HCT116 (cell line): ENCODE results near the gene MRPL39. TPM values are rescaled to one million over a fixed set of nuclear protein-coding genes. Genes with fewer than 3 reads are reported as not detected.

Experiments used
- ATAC-seq: fragments of 200-7000 bp; cut with Tn5 transposase; 2 replicates; pipeline ENCODE4 v1.9.1; 2020; ENCODE audit warnings: mild to moderate bottlenecking, moderate library complexity
- BruUV-seq: library from RNA; stranded (reverse); fragments of 400-500 nt; replicated peaks from 2 replicates; lab custom pipeline; 2021; lab: Mats Ljungman, UMichigan
- CTCF ChIA-PET: fragments of 300-600 bp; sonication (Branson Sonifier 250); formaldehyde crosslinking; loops from one replicate; lab custom pipeline; 2021; ENCODE audit warnings: antibody characterized with exemption; lab: Charles Lee
- POLR2A ChIA-PET: fragments of 300-600, 350-600 bp; sonication (Branson Sonifier 250); formaldehyde crosslinking; loops from one replicate; lab custom pipeline; 2021; ENCODE audit warnings: antibody characterized with exemption; lab: Charles Lee
- RAD21 ChIA-PET, 2 experiments: fragments of 300-600 bp; sonication (Branson Sonifier 250); formaldehyde crosslinking; loops; one replicate each; lab custom pipeline; 2023; ENCODE audit warnings: low total read pairs in 2 of 2; ENCODE audit not compliant: uncharacterized antibody in 2 of 2, unreplicated experiment in 2 of 2, low non-redundant PET in 1 of 2; lab: Charles Lee
- DNase-seq: peaks from one replicate; pipeline ENCODE4 v3.0.0-alpha.2; 2010; ENCODE audit warnings: low read depth, low spot score
- H2AFZ ChIP-seq: fragments of 200-600 bp; shearing (Covaris generic), sonication (generic); 2 replicates; pipeline ENCODE4 v1.6.1; 2017; ENCODE audit warnings: low read depth, mixed run types, mixed read lengths, antibody characterized with exemption, low read length; ENCODE audit not compliant: poor library complexity, severe bottlenecking
- H3K27ac ChIP-seq: 2 replicates; pipeline ENCODE4 v1.5.1; 2012; ENCODE audit warnings: low read depth, low read length
- H3K27me3 ChIP-seq: fragments of 200-600 bp; sonication (generic); 2 replicates; pipeline ENCODE4 v1.6.1; 2016; ENCODE audit warnings: mixed run types, low read length, mixed read lengths; ENCODE audit not compliant: insufficient read depth
- H3K36me3 ChIP-seq, 2 experiments: fragments of 200-500 bp in 1 of 2; fragments of 200-600 bp in 1 of 2; sonication (Bioruptor generic) in 1 of 2; sonication (generic) in 1 of 2; 2 replicates each; pipeline versions ENCODE4 v1.5.1 to v1.6.1; 2014 to 2016; ENCODE audit warnings: low read length in 2 of 2, inconsistent platforms in 1 of 2, mixed read lengths in 1 of 2, mixed run types in 1 of 2; ENCODE audit not compliant: insufficient read depth in 2 of 2, control insufficient read depth in 1 of 2
- H3K4me1 ChIP-seq, 2 experiments: fragments of 200-600 bp in 1 of 2; sonication (generic) in 1 of 2; 2 replicates each; pipeline versions ENCODE4 v1.5.1 to v1.6.1; 2012 to 2017; ENCODE audit warnings: low read length in 2 of 2, inconsistent platforms in 1 of 2, mild to moderate bottlenecking in 1 of 2, mixed read lengths in 1 of 2, mixed run types in 1 of 2, moderate library complexity in 1 of 2; ENCODE audit not compliant: insufficient read depth in 2 of 2, control insufficient read depth in 1 of 2
- H3K4me2 ChIP-seq: fragments of 200-600 bp; sonication (generic); 2 replicates; pipeline ENCODE4 v1.6.1; 2017; ENCODE audit warnings: mixed run types, low read length, mixed read lengths
- H3K4me3 ChIP-seq, 2 experiments: fragments of 200-600 bp in 1 of 2; sonication (generic) in 1 of 2; replicated peaks in 1 of 2; 2 replicates each; pipeline ENCODE4 v1.5.1; 2011 to 2016; ENCODE audit warnings: low read length in 2 of 2, control low read depth in 1 of 2, low read depth in 1 of 2, mild to moderate bottlenecking in 1 of 2, mixed read lengths in 1 of 2, mixed run types in 1 of 2
- H3K79me2 ChIP-seq: fragments of 200-600 bp; sonication (generic); 2 replicates; pipeline ENCODE4 v1.6.1; 2017; ENCODE audit warnings: mild to moderate bottlenecking, mixed run types, low read length, moderate library complexity, mixed read lengths; ENCODE audit not compliant: insufficient read depth
- H3K9ac ChIP-seq: fragments of 200-600 bp; sonication (generic); 2 replicates; pipeline ENCODE4 v1.6.1; 2016; ENCODE audit warnings: low read length, mixed read lengths
- H3K9me2 ChIP-seq: fragments of 200-600 bp; sonication (generic), shearing (Covaris generic); 2 replicates; pipeline ENCODE4 v1.6.1; 2017; ENCODE audit warnings: mixed run types, mild to moderate bottlenecking, moderate library complexity; ENCODE audit not compliant: insufficient read depth
- H3K9me3 ChIP-seq, 2 experiments: fragments of 200-500 bp in 1 of 2; fragments of 200-600 bp in 1 of 2; sonication (Bioruptor generic) in 1 of 2; sonication (generic) in 1 of 2; 2 replicates each; pipeline ENCODE4 v1.6.1; 2014 to 2017; ENCODE audit warnings: low read length in 2 of 2, mixed read lengths in 2 of 2, inconsistent platforms in 1 of 2, low read depth in 1 of 2, mild to moderate bottlenecking in 1 of 2, mixed run types in 1 of 2, moderate library complexity in 1 of 2; ENCODE audit not compliant: control insufficient read depth in 1 of 2, insufficient read depth in 1 of 2
- H4K20me1 ChIP-seq: fragments of 200-600 bp; sonication (generic), shearing (Covaris generic); 2 replicates; pipeline ENCODE4 v1.6.1; 2017; ENCODE audit warnings: mixed run types, mild to moderate bottlenecking, moderate library complexity; ENCODE audit not compliant: insufficient read depth
- ATF3 ChIP-seq: IDR thresholded peaks from 2 replicates; pipeline ENCODE4 v1.6.1; 2012
- CBX3 ChIP-seq: IDR thresholded peaks from 2 replicates; pipeline ENCODE4 v1.6.1; 2012; ENCODE audit warnings: low read depth
- CEBPB ChIP-seq: IDR thresholded peaks from 2 replicates; pipeline ENCODE4 v1.6.1; 2012; ENCODE audit warnings: low read depth
- EGR1 ChIP-seq: IDR thresholded peaks from 2 replicates; pipeline ENCODE4 v1.6.1; 2012; ENCODE audit warnings: low read depth
- ELF1 ChIP-seq: IDR thresholded peaks from 2 replicates; pipeline ENCODE4 v1.6.1; 2012; ENCODE audit warnings: low read depth, borderline replicate concordance
- EZH2 ChIP-seq: fragments of 200-600 bp; sonication (generic); IDR thresholded peaks from 2 replicates; pipeline ENCODE4 v1.6.1; 2017; ENCODE audit warnings: antibody characterized with exemption, mixed run types
- EZH2phosphoT487 ChIP-seq: fragments of 200-600 bp; IDR thresholded peaks from 2 replicates; pipeline ENCODE4 v1.6.1; 2018; ENCODE audit warnings: antibody characterized with exemption, borderline replicate concordance
- FOSL1 ChIP-seq: IDR thresholded peaks from 2 replicates; pipeline ENCODE4 v1.6.1; 2012; ENCODE audit warnings: low read depth
- POLR2A ChIP-seq: IDR thresholded peaks from 2 replicates; pipeline ENCODE4 v1.7.0; 2011; ENCODE audit warnings: borderline replicate concordance; ENCODE audit not compliant: insufficient read depth, insufficient read length; ENCODE audit errors: extremely low read depth
- POLR2AphosphoS5 ChIP-seq: IDR thresholded peaks from 2 replicates; pipeline ENCODE4 v1.6.1; 2011; ENCODE audit warnings: mild to moderate bottlenecking, low read depth, low read length, moderate library complexity
- RAD21 ChIP-seq: IDR thresholded peaks from 2 replicates; pipeline ENCODE4 v1.6.1; 2012; ENCODE audit warnings: low read depth, mild to moderate bottlenecking
- REST ChIP-seq: IDR thresholded peaks from 2 replicates; pipeline ENCODE4 v1.6.1; 2012; ENCODE audit warnings: low read depth
- SIN3A ChIP-seq: IDR thresholded peaks from 2 replicates; pipeline ENCODE4 v1.6.1; 2012; ENCODE audit warnings: low read depth
- SP1 ChIP-seq: IDR thresholded peaks from 2 replicates; pipeline ENCODE4 v1.6.1; 2012; ENCODE audit warnings: low read depth
- TCF7L2 ChIP-seq: IDR thresholded peaks from 2 replicates; pipeline ENCODE4 v1.7.0; 2011; ENCODE audit warnings: borderline replicate concordance, inconsistent platforms; ENCODE audit not compliant: insufficient read depth, insufficient read length; ENCODE audit errors: extremely low read depth
- ZBTB33 ChIP-seq: IDR thresholded peaks from 2 replicates; pipeline ENCODE4 v1.6.1; 2011; ENCODE audit warnings: mild to moderate bottlenecking, low read length, moderate library complexity; ENCODE audit not compliant: insufficient replicate concordance; ENCODE audit errors: extremely low read depth
- intact Hi-C: fragments of 100-400 bp; cut with micrococcal nuclease; formaldehyde crosslinking; loops from 2 replicates; pipeline ENCODE4 v1.10.0; 2022
- total RNA-seq: library from RNA; stranded (reverse); gene quantifications from one replicate; pipeline ENCODE4 v1.2.1, GENCODE V29; 2021; ENCODE audit not compliant: unreplicated experiment
- TF ChIP-seq, protein P1 (sequence below), 3 experiments: fragments of 200-600 bp in 1 of 3; sonication (generic) in 1 of 3; IDR thresholded peaks in 2 of 3; conservative IDR thresholded peaks in 1 of 3; 2 replicates each; pipeline ENCODE4 v1.5.1; 2012 to 2017; ENCODE audit warnings: low read depth in 2 of 3, low read length in 2 of 3, antibody characterized with exemption in 1 of 3, borderline replicate concordance in 1 of 3, control low read depth in 1 of 3, mild to moderate bottlenecking in 1 of 3, mixed read lengths in 1 of 3, mixed run types in 1 of 3, moderate library complexity in 1 of 3; ENCODE audit not compliant: insufficient read depth in 1 of 3

Gene MRPL39
- total RNA-seq, 1 experiment from 2014 or later, result 41.1 TPM

DNA sequence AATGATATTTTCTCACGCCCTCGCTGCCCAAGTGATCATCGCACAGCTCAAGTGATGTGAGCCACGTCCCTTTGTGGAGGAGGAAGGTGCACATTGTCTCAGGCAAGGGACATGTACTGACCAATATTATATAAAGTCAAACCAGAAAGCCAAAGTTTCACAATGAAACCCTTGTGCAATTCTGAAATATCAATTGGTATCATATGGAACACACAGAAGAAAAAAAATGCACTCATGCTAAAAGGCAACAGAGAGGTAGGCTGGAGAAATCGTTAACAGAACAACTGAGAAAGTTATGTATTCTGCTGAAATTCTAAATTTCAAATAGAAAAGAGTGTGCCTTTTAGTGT, 33.6 kb upstream of the MRPL39 start:
- peaks cover 4% of the 10 kb centered on the region; the same call in 1 of the 2 replicates for H3K27me3 ChIP-seq
- H3K4me3 ChIP-seq, result no peak overlapping the region
- ChIA-PET CTCF (no interaction called here), POLR2A (no interaction called here), RAD21 (no interaction called here)
- BruUV-seq, result no TSS peak
- H3K27ac ChIP-seq, result no peak overlapping the region
- no peak for TF ChIP-seq RAD21
- TF ChIP-seq SP1, result no peak
- TF ChIP-seq ELF1, result no peak
- no peak for TF ChIP-seq CEBPB
- TF ChIP-seq, protein P1, sequence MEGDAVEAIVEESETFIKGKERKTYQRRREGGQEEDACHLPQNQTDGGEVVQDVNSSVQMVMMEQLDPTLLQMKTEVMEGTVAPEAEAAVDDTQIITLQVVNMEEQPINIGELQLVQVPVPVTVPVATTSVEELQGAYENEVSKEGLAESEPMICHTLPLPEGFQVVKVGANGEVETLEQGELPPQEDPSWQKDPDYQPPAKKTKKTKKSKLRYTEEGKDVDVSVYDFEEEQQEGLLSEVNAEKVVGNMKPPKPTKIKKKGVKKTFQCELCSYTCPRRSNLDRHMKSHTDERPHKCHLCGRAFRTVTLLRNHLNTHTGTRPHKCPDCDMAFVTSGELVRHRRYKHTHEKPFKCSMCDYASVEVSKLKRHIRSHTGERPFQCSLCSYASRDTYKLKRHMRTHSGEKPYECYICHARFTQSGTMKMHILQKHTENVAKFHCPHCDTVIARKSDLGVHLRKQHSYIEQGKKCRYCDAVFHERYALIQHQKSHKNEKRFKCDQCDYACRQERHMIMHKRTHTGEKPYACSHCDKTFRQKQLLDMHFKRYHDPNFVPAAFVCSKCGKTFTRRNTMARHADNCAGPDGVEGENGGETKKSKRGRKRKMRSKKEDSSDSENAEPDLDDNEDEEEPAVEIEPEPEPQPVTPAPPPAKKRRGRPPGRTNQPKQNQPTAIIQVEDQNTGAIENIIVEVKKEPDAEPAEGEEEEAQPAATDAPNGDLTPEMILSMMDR (IDR thresholded peaks at IDR 0.05 in 2 of 3, conservative IDR thresholded peaks at IDR 0.05 in 1 of 3; ENCODE audit: borderline replicate concordance in 1 of 3, insufficient read depth in 1 of 3, low read depth in 2 of 3, low read length in 2 of 3), result no peak
- TF ChIP-seq EZH2phosphoT487, result no peak
- TF ChIP-seq EZH2, result no peak
- no peak for TF ChIP-seq EGR1
- no peak for TF ChIP-seq REST
- no peak for TF ChIP-seq TCF7L2
- TF ChIP-seq ZBTB33, result no peak
- TF ChIP-seq ATF3, result no peak
- TF ChIP-seq SIN3A, result no peak
- no peak for TF ChIP-seq POLR2A
- no peak for TF ChIP-seq CBX3
- TF ChIP-seq FOSL1, result no peak
- TF ChIP-seq POLR2AphosphoS5, result no peak
- no peak for DNase-seq
- H3K9ac ChIP-seq, result no peak overlapping the region
- H3K9me3 ChIP-seq, result no peaks in the 10 kb centered on the region
- H2AFZ ChIP-seq, result no peak overlapping the region
- no peaks in the 10 kb centered on the region for H3K4me1 ChIP-seq
- H3K9me2 ChIP-seq, result no peaks in the 10 kb centered on the region
- no peak overlapping the region for H3K4me2 ChIP-seq
- no peak for ATAC-seq
- no peaks in the 10 kb centered on the region for H3K79me2 ChIP-seq
- no peaks in the 10 kb centered on the region for H3K36me3 ChIP-seq
- H4K20me1 ChIP-seq, result no peaks in the 10 kb centered on the region
- intact Hi-C loops, result no loop called here
